Stimulated activated CD4-positive, alpha-beta T cell treated with anti-CD3 and anti-CD28 coated beads, Interleukin-15, amount 100 ng/mL, for 24 hours (primary cell): ENCODE results near the gene ZNF394.

Source experiments
- DNase-seq: peaks from one replicate; pipeline ENCODE4 v3.0.0-alpha.2; 2020

Gene ZNF394

GRCh38 chr7:99447943-99448342 is 52.1 kb downstream of the ZNF394 start:
- DNase-seq, result no peak

GRCh38 chr7:99446096-99446495 is 54.0 kb downstream of the ZNF394 start:
- no peak for DNase-seq
